ENCODE data around the gene WDR64. TPM values are rescaled to one million over a fixed set of nuclear protein-coding genes. Genes with fewer than 3 reads are reported as not detected.

The WDR64 gene
- total RNA-seq, 1 experiment from 2014 or later: not detected

DNA sequence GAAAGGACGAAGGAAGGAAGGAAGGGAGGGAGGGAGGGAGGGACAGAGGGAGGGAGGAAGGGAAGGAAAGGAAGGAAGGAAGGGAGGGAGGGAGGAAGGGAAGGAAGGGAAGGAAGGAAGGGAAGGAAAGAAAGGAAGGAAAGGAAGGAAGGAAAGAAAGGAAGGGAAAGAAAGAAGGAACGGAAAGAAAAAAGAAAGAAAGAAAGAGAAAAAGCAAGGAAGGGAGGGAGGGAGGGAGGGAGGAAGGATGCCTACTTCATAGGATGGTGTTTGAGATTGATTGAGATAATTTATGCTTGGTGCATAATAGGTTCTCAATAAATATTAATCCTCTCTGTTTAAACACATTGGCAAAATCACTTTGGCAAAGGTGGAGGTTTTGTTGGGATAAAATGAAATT is 61.2 kb downstream of the WDR64 start:
- ChIA-PET POLR2A (no interaction called here), CTCF (no interaction called here)
- no peaks in the 10 kb centered on the region for H3K9me3 Mint-ChIP-seq (ENCODE audit: unreplicated experiment)
- intact Hi-C loops (cut with micrococcal nuclease; ENCODE audit: unreplicated experiment): no loop called here
- no peaks in the 10 kb centered on the region for H3K36me3 ChIP-seq (ENCODE audit: control insufficient read depth, insufficient read depth, low read length)
- H3K4me3 ChIP-seq (ENCODE audit: low read depth, low read length): no peak overlapping the region
- H3K4me1 Mint-ChIP-seq (ENCODE audit: low read depth, unreplicated experiment): peaks cover 6% of the 10 kb centered on the region
- no peaks in the 10 kb centered on the region for H3K9me3 ChIP-seq
- BruUV-seq (replicated peaks): no TSS peak
- no peaks in the 10 kb centered on the region for H3K4me1 ChIP-seq
- DNase-seq: no peak
- TF ChIP-seq, protein P1, sequence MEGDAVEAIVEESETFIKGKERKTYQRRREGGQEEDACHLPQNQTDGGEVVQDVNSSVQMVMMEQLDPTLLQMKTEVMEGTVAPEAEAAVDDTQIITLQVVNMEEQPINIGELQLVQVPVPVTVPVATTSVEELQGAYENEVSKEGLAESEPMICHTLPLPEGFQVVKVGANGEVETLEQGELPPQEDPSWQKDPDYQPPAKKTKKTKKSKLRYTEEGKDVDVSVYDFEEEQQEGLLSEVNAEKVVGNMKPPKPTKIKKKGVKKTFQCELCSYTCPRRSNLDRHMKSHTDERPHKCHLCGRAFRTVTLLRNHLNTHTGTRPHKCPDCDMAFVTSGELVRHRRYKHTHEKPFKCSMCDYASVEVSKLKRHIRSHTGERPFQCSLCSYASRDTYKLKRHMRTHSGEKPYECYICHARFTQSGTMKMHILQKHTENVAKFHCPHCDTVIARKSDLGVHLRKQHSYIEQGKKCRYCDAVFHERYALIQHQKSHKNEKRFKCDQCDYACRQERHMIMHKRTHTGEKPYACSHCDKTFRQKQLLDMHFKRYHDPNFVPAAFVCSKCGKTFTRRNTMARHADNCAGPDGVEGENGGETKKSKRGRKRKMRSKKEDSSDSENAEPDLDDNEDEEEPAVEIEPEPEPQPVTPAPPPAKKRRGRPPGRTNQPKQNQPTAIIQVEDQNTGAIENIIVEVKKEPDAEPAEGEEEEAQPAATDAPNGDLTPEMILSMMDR (IDR thresholded peaks at IDR 0.05; ENCODE audit: insufficient read depth in 1 of 2, low read depth in 1 of 2, low read length in 1 of 2, severe bottlenecking in 1 of 2, unreplicated experiment in 1 of 2): no peak
- no peak overlapping the region for H3K4me3 Mint-ChIP-seq (ENCODE audit: unreplicated experiment)
- H3K36me3 Mint-ChIP-seq (ENCODE audit: insufficient read depth, unreplicated experiment): no peaks in the 10 kb centered on the region
- no peak overlapping the region for H3K27ac Mint-ChIP-seq (ENCODE audit: unreplicated experiment)
- H3K27me3 Mint-ChIP-seq (ENCODE audit: insufficient read depth, unreplicated experiment): peaks cover 11% of the 10 kb centered on the region
- H3K27me3 ChIP-seq (replicated peaks; ENCODE audit: control insufficient read depth, insufficient read depth, low read length): 0 out of 2 replicates have a peak, but pooled peaks cover 1% of the 10 kb centered on the region

DNA sequence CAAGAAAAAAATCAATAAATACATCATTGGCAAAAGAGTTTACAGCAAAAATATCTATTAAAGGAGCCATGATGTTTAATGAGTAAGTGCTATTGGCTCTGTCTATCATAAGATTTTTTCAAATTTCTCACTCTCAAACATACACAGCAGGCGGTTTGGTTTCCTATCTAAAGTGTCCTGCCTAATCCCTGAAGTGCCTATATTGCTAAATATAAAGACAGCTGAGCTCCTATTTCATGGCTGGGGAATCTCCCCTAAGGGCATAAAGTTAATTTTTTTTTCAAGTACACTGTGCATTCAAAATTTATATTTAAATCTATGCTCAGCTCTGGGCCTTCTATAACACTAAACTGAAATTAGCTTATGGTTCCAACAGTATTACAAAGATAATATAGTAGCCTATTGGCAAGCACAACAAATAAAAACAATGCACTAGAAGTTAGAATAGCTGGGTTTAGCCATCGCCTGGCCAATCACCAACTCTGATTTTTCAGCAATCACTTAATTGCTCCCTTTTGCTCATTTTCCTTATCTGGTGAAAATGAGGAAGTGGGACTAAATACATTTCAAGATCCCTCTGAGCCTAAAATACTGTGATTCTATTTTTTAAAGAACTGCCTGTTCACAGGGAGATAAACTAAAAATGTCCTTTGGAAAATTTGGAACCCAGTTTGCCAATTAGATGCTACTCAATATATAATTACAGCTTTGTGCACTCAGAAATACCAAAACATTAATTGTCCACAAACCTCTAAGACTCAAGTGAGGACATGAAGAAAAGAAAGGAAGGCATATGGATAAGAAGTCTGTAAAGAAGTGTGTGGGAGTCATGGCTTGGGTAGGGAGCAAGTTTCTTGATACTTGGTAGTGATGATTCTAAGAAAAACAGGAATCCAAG is 62.5 kb downstream of the WDR64 start:
- TF ChIP-seq, protein P1 (IDR thresholded peaks at IDR 0.05; ENCODE audit: insufficient read depth in 1 of 2, low read depth in 1 of 2, low read length in 1 of 2, severe bottlenecking in 1 of 2, unreplicated experiment in 1 of 2): no peak
- no peaks in the 10 kb centered on the region for H3K9me3 Mint-ChIP-seq (ENCODE audit: unreplicated experiment)

GRCh38 chr1:241715435-241715834 is 63.4 kb downstream of the WDR64 start:
- H3K4me1 Mint-ChIP-seq (ENCODE audit: low read depth, unreplicated experiment): peaks cover 7% of the 10 kb centered on the region

More for the DNA sequence above, 62.5 kb downstream of the WDR64 start:
- H3K27me3 Mint-ChIP-seq (ENCODE audit: insufficient read depth, unreplicated experiment): peaks cover 11% of the 10 kb centered on the region
- peaks cover 7% of the 10 kb centered on the region for H3K4me1 Mint-ChIP-seq (ENCODE audit: low read depth, unreplicated experiment)
- H3K36me3 Mint-ChIP-seq (ENCODE audit: insufficient read depth, unreplicated experiment): no peaks in the 10 kb centered on the region
- Histone ChIP-seq H3K9me3 (no peaks in the 10 kb centered on the region), H3K4me3 (ENCODE audit: low read depth, low read length) (no peak overlapping the region), H3K36me3 (ENCODE audit: control insufficient read depth, insufficient read depth, low read length) (no peaks in the 10 kb centered on the region), H3K4me1 (no peaks in the 10 kb centered on the region), H3K27me3 (replicated peaks; ENCODE audit: control insufficient read depth, insufficient read depth, low read length) (0 out of 2 replicates have a peak, but pooled peaks cover 1% of the 10 kb centered on the region)
- no peak for DNase-seq
- no peak overlapping the region for H3K27ac Mint-ChIP-seq (ENCODE audit: unreplicated experiment)
- intact Hi-C loops (cut with micrococcal nuclease; ENCODE audit: unreplicated experiment): no loop called here
- no peak overlapping the region for H3K4me3 Mint-ChIP-seq (ENCODE audit: unreplicated experiment)
- POLR2A ChIA-PET: no interaction called here
- CTCF ChIA-PET: no interaction called here
- BruUV-seq (replicated peaks): no TSS peak

More at GRCh38 chr1:241715435-241715834, 63.4 kb downstream of the WDR64 start:
- Mint-ChIP-seq H3K27ac (ENCODE audit: unreplicated experiment) (no peak overlapping the region), H3K9me3 (ENCODE audit: unreplicated experiment) (no peaks in the 10 kb centered on the region), H3K36me3 (ENCODE audit: insufficient read depth, unreplicated experiment) (no peaks in the 10 kb centered on the region), H3K4me3 (ENCODE audit: unreplicated experiment) (no peak overlapping the region), H3K27me3 (ENCODE audit: insufficient read depth, unreplicated experiment) (peaks cover 12% of the 10 kb centered on the region)
- H3K4me1 ChIP-seq: no peaks in the 10 kb centered on the region
- H3K9me3 ChIP-seq: no peaks in the 10 kb centered on the region
- ChIA-PET CTCF (no interaction called here), POLR2A (no interaction called here)
- 0 out of 2 replicates have a peak, but pooled peaks cover 1% of the 10 kb centered on the region for H3K27me3 ChIP-seq (replicated peaks; ENCODE audit: control insufficient read depth, insufficient read depth, low read length)
- intact Hi-C loops (cut with micrococcal nuclease; ENCODE audit: unreplicated experiment): no loop called here
- no peak overlapping the region for H3K4me3 ChIP-seq (ENCODE audit: low read depth, low read length)
- DNase-seq: no peak
- no peaks in the 10 kb centered on the region for H3K36me3 ChIP-seq (ENCODE audit: control insufficient read depth, insufficient read depth, low read length)
- no TSS peak for BruUV-seq (replicated peaks)
- TF ChIP-seq, protein P1 (IDR thresholded peaks at IDR 0.05; ENCODE audit: insufficient read depth in 1 of 2, low read depth in 1 of 2, low read length in 1 of 2, severe bottlenecking in 1 of 2, unreplicated experiment in 1 of 2): no peak

All from Caco-2 (cell line).